IMR-90 (cell line): ENCODE data around the gene PPP1R27. TPM values are rescaled to one million over a fixed set of nuclear protein-coding genes. Genes with fewer than 3 reads are reported as not detected.

Experiments
- ATAC-seq: fragments of 200-7000 bp; cut with Tn5 transposase; 2 replicates; pipeline ENCODE4 v1.9.1; 2020; ENCODE audit warnings: low read depth, mild to moderate bottlenecking, moderate library complexity
- BruUV-seq: library from RNA; stranded (reverse); fragments of 400-500 nt; replicated peaks from 2 replicates; lab custom pipeline; 2021; lab: Mats Ljungman, UMichigan
- CTCF ChIA-PET: fragments of 300-600 bp; formaldehyde crosslinking; extraction: SDS; loops from one replicate; lab custom pipeline; 2021; ENCODE audit warnings: antibody characterized with exemption; lab: Yijun Ruan, JAX
- POLR2A ChIA-PET: fragments of 300-600 bp; sonication (Branson Sonifier 250); formaldehyde crosslinking; loops from one replicate; lab custom pipeline; 2022; ENCODE audit warnings: antibody characterized with exemption; ENCODE audit not compliant: unreplicated experiment; lab: Charles Lee
- DNase-seq: peaks from one replicate; pipeline ENCODE4 v3.0.0; 2013
- H2AFZ ChIP-seq: replicated peaks from 2 replicates; pipeline ENCODE3; 2013; ENCODE audit warnings: low read length, mild to moderate bottlenecking; ENCODE audit not compliant: poor library complexity
- H2AK5ac ChIP-seq: 2 replicates; pipeline ENCODE4 v1.6.1; 2013; ENCODE audit warnings: low read depth, low read length, inconsistent platforms
- H2AK9ac ChIP-seq: replicated peaks from 2 replicates; pipeline ENCODE3; 2013; ENCODE audit warnings: mild to moderate bottlenecking, low read depth, low read length, moderate library complexity; ENCODE audit not compliant: poor library complexity
- H2BK120ac ChIP-seq: 2 replicates; pipeline ENCODE4 v1.6.1; 2013; ENCODE audit warnings: low read depth, low read length, inconsistent platforms
- H2BK15ac ChIP-seq: 3 replicates; pipeline ENCODE4 v1.6.1; 2013; ENCODE audit warnings: low read depth, low read length, inconsistent platforms
- H2BK20ac ChIP-seq: 2 replicates; pipeline ENCODE4 v1.6.1; 2013; ENCODE audit warnings: low read depth, mild to moderate bottlenecking, inconsistent platforms, low read length, moderate library complexity
- H2BK5ac ChIP-seq: 2 replicates; pipeline ENCODE4 v1.6.1; 2013; ENCODE audit warnings: mild to moderate bottlenecking, low read depth, low read length, inconsistent platforms; ENCODE audit not compliant: poor library complexity, severe bottlenecking
- H3K14ac ChIP-seq: replicated peaks from 2 replicates; pipeline ENCODE4 v1.6.1; 2013; ENCODE audit warnings: low read depth, low read length, inconsistent platforms
- H3K18ac ChIP-seq: 2 replicates; pipeline ENCODE4 v1.6.1; 2013; ENCODE audit warnings: low read depth, low read length, control low read depth
- H3K23ac ChIP-seq: 2 replicates; pipeline ENCODE4 v1.6.1; 2013; ENCODE audit warnings: low read depth, low read length, inconsistent platforms
- H3K27ac ChIP-seq: 2 replicates; pipeline ENCODE4 v1.5.1; 2013; ENCODE audit warnings: mild to moderate bottlenecking, control low read depth, low read length; ENCODE audit not compliant: insufficient read depth
- H3K27me3 ChIP-seq: 2 replicates; pipeline ENCODE4 v1.6.1; 2013; ENCODE audit warnings: low read length; ENCODE audit not compliant: control insufficient read depth, insufficient read depth
- H3K36me3 ChIP-seq: 2 replicates; pipeline ENCODE4 v1.6.1; 2013; ENCODE audit warnings: low read length, mixed read lengths; ENCODE audit not compliant: control insufficient read depth, insufficient read depth
- H3K4ac ChIP-seq: 2 replicates; pipeline ENCODE4 v1.6.1; 2013; ENCODE audit warnings: low read depth, low read length, inconsistent platforms
- H3K4me1 ChIP-seq: 2 replicates; pipeline ENCODE4 v1.6.1; 2013; ENCODE audit warnings: low read length, mixed read lengths; ENCODE audit not compliant: control insufficient read depth, insufficient read depth
- H3K4me2 ChIP-seq: 2 replicates; pipeline ENCODE4 v1.6.1; 2013; ENCODE audit warnings: low read depth, mild to moderate bottlenecking, control low read depth, low read length, moderate library complexity
- H3K4me3 ChIP-seq: 2 replicates; pipeline ENCODE4 v1.5.1; 2013; ENCODE audit warnings: low read depth, mild to moderate bottlenecking, control low read depth, low read length, moderate library complexity; ENCODE audit not compliant: insufficient read depth
- H3K56ac ChIP-seq: 2 replicates; pipeline ENCODE4 v1.6.1; 2013; ENCODE audit warnings: low read length, inconsistent platforms; ENCODE audit not compliant: insufficient read depth; ENCODE audit errors: extremely low read depth
- H3K79me1 ChIP-seq, 2 experiments: 2 replicates each; pipeline ENCODE4 v1.6.1; 2013; ENCODE audit warnings: low read length in 2 of 2, inconsistent platforms in 1 of 2, low read depth in 1 of 2
- H3K9ac ChIP-seq: 2 replicates; pipeline ENCODE4 v1.6.1; 2013; ENCODE audit warnings: low read depth, low read length, control low read depth
- H3K9me1 ChIP-seq: 2 replicates; pipeline ENCODE4 v1.6.1; 2013; ENCODE audit warnings: low read length, inconsistent platforms; ENCODE audit not compliant: insufficient read depth
- H3K9me3 ChIP-seq: 2 replicates; pipeline ENCODE4 v1.6.1; 2013; ENCODE audit warnings: low read length; ENCODE audit not compliant: control insufficient read depth, insufficient read depth
- H4K20me1 ChIP-seq: 2 replicates; pipeline ENCODE4 v1.6.1; 2013; ENCODE audit warnings: low read length, inconsistent platforms; ENCODE audit not compliant: insufficient read depth
- H4K5ac ChIP-seq: 2 replicates; pipeline ENCODE4 v1.6.1; 2013; ENCODE audit warnings: mild to moderate bottlenecking, low read depth, low read length, control low read depth
- H4K8ac ChIP-seq, 2 experiments: 2 replicates each; pipeline ENCODE4 v1.6.1; 2013; ENCODE audit warnings: low read depth in 2 of 2, low read length in 2 of 2, control low read depth in 1 of 2, inconsistent platforms in 1 of 2
- H4K91ac ChIP-seq: 2 replicates; pipeline ENCODE4 v1.6.1; 2013; ENCODE audit warnings: low read depth, low read length, inconsistent platforms; ENCODE audit not compliant: insufficient read depth
- BHLHE40 ChIP-seq: fragments of 150-350 bp; IDR thresholded peaks from 2 replicates; pipeline ENCODE4 v1.6.1; 2016; ENCODE audit warnings: mild to moderate bottlenecking, low read depth, low read length
- CTCF ChIP-seq: conservative IDR thresholded peaks from 2 replicates; pipeline ENCODE4 v1.5.1; 2012; ENCODE audit warnings: mild to moderate bottlenecking, low read depth, low read length, improper control_type of control experiment
- FOS ChIP-seq: fragments of 150-350 bp; IDR thresholded peaks from 2 replicates; pipeline ENCODE4 v1.6.1; 2016; ENCODE audit warnings: low read depth, low read length
- MAFK ChIP-seq: IDR thresholded peaks from 2 replicates; pipeline ENCODE4 v1.6.1; 2012; ENCODE audit warnings: low read depth, low read length, improper control_type of control experiment
- MAZ ChIP-seq: IDR thresholded peaks from 2 replicates; pipeline ENCODE4 v1.6.1; 2012; ENCODE audit warnings: low read depth, mild to moderate bottlenecking, low read length, improper control_type of control experiment, moderate library complexity, borderline replicate concordance
- POLR2A ChIP-seq: IDR thresholded peaks from 2 replicates; pipeline ENCODE4 v1.6.1; 2012; ENCODE audit warnings: mild to moderate bottlenecking, low read depth, low read length
- RCOR1 ChIP-seq: IDR thresholded peaks from 2 replicates; pipeline ENCODE4 v1.6.1; 2012; ENCODE audit warnings: mild to moderate bottlenecking, low read length, improper control_type of control experiment; ENCODE audit not compliant: insufficient replicate concordance
- RFX5 ChIP-seq: IDR thresholded peaks from 2 replicates; pipeline ENCODE4 v1.8.0; 2012; ENCODE audit warnings: low read depth, mild to moderate bottlenecking, low read length, moderate library complexity
- SMC3 ChIP-seq: fragments of 150-350 bp; IDR thresholded peaks from 2 replicates; pipeline ENCODE4 v1.6.1; 2016; ENCODE audit warnings: low read depth, mild to moderate bottlenecking, antibody characterized with exemption, low read length, moderate library complexity
- USF2 ChIP-seq: fragments of 150-350 bp; IDR thresholded peaks from 2 replicates; pipeline ENCODE4 v1.6.1; 2017; ENCODE audit warnings: mild to moderate bottlenecking, antibody characterized with exemption, low read length, low read depth
- WGBS, 2 experiments: methylation state at CpG; one replicate each; pipeline versions ENCODE4 v1.1.5 to v1.1.7; 2013; ENCODE audit warnings: missing lambda C conversion rate in 2 of 2; ENCODE audit not compliant: insufficient read length in 1 of 2; ENCODE audit errors: extremely low coverage in 2 of 2; 5-methylcytosine and 5-hydroxymethylcytosine counted together
- dilution Hi-C: fragments of 300-500 bp; cut with HindIII; formaldehyde crosslinking; loops from one replicate; pipeline ENCODE4 v1.14.3; 2018; ENCODE audit warnings: low sequenced_read_pairs; ENCODE audit not compliant: unreplicated experiment
- in situ Hi-C: fragments of 300-500 bp; cut with MboI; formaldehyde crosslinking; loops from 3 replicates; pipeline ENCODE4 v1.14.3; 2019; ENCODE audit warnings: low sequenced_read_pairs, inconsistent platforms, mixed read lengths
- intact Hi-C: fragments of 100-400 bp; cut with micrococcal nuclease; formaldehyde crosslinking; loops from 2 replicates; pipeline ENCODE4 v1.10.0; 2022
- polyA plus RNA-seq, 3 experiments: library from polyadenylated mRNA; depleted of rRNA; stranded (reverse); fragments of >200 nt; gene quantifications; 2 replicates each; pipeline ENCODE4 v1.2.3, GENCODE V29; 2012; ENCODE audit warnings: low replicate concordance in 1 of 3
- total RNA-seq: library from RNA; depleted of rRNA; stranded (reverse); fragments of >200 nt; gene quantifications from 2 replicates; pipeline ENCODE4 v1.2.3, GENCODE V29; 2012

Gene PPP1R27
- total and polyA plus RNA-seq, 2 of the 4 experiments (the other 2 are of a cell fraction), result 0.21 TPM; not detected in 1

GRCh38 chr17:81849457-81849856, 14.6 kb upstream of the PPP1R27 start:
- H3K18ac ChIP-seq, result no peak overlapping the region
- no peak overlapping the region for H3K9ac ChIP-seq
- WGBS, 2 experiments, result no CpG with 5 or more reads among the region's 12 CpGs
- H2AFZ ChIP-seq, result no peak overlapping the region
- H3K56ac ChIP-seq, result no peak overlapping the region
- no peak overlapping the region for H3K4me2 ChIP-seq
- ATAC-seq (no peak), DNase-seq (no peak)
- H3K4me3 ChIP-seq, result no peak overlapping the region
- no peak overlapping the region for H3K4ac ChIP-seq
- CTCF ChIA-PET, result no interaction called here
- dilution Hi-C loops, result no loop called here
- H3K9me1 ChIP-seq, result 0 out of 2 replicates have a peak, but pooled peaks cover 3% of the 10 kb centered on the region
- TF ChIP-seq USF2, result no peak
- no peak for TF ChIP-seq BHLHE40
- TF ChIP-seq CTCF, result no peak
- TF ChIP-seq RFX5, result no peak
- no peak for TF ChIP-seq SMC3
- no peak for TF ChIP-seq RCOR1
- no peak for TF ChIP-seq POLR2A
- no peak for TF ChIP-seq MAZ
- TF ChIP-seq MAFK, result no peak
- no peak for TF ChIP-seq FOS
- H3K27ac ChIP-seq, result no peak overlapping the region
- no peaks in the 10 kb centered on the region for H3K9me3 ChIP-seq
- H3K79me1 ChIP-seq, result peaks cover 8 to 73% of the 10 kb centered on the region in 2 experiments
- H2BK120ac ChIP-seq, result no peak overlapping the region
- BruUV-seq, result no TSS peak
- no peaks in the 10 kb centered on the region for H3K4me1 ChIP-seq
- H2BK15ac ChIP-seq, result no peak overlapping the region
- H2AK5ac ChIP-seq, result no peak overlapping the region
- no peak overlapping the region for H2BK20ac ChIP-seq
- H2BK5ac ChIP-seq, result no peak overlapping the region
- no peak overlapping the region for H3K14ac ChIP-seq
- peaks cover 56% of the 10 kb centered on the region for H4K20me1 ChIP-seq
- no peak overlapping the region for H3K23ac ChIP-seq
- H3K27me3 ChIP-seq, result no peaks in the 10 kb centered on the region
- in situ Hi-C loops, result no loop called here
- no peak overlapping the region for H4K8ac ChIP-seq
- intact Hi-C loops, result no loop called here
- no peak overlapping the region for H4K91ac ChIP-seq
- H3K36me3 ChIP-seq, result peaks cover 73% of the 10 kb centered on the region
- no peak overlapping the region for H2AK9ac ChIP-seq
- POLR2A ChIA-PET, result no interaction called here
- H4K5ac ChIP-seq, result no peak overlapping the region
